Lung (tissue), 12 donors: ENCODE results near the gene ABCF3. TPM values are rescaled to one million over a fixed set of nuclear protein-coding genes. Genes with fewer than 3 reads are reported as not detected.

Experiments
- ATAC-seq: fragments of 200-7000 bp; cut with Tn5 transposase; one replicate; pipeline ENCODE4 v1.9.1; 2020; ENCODE audit warnings: moderate number of reproducible peaks; ENCODE audit not compliant: insufficient read depth, low FRiP score
- DNase-seq, 3 donors: peaks; one replicate each; pipeline ENCODE4 v3.0.0-alpha.2; 2013 to 2017
- H3K27ac ChIP-seq, 2 donors: one replicate each; pipeline ENCODE4 v1.5.1; 2013; ENCODE audit warnings: mild to moderate bottlenecking in 2 of 2, moderate library complexity in 2 of 2, control low read depth in 1 of 2, inconsistent platforms in 1 of 2, low read depth in 1 of 2, low read length in 1 of 2
- H3K27me3 ChIP-seq, 3 donors: one replicate each; pipeline ENCODE4 v1.5.1; 2013; ENCODE audit warnings: low read length in 2 of 3; ENCODE audit not compliant: control insufficient read depth in 3 of 3, insufficient read depth in 3 of 3
- H3K36me3 ChIP-seq, 4 donors: one replicate each; pipeline ENCODE4 v1.5.1; 2013; ENCODE audit warnings: low read length in 4 of 4, mild to moderate bottlenecking in 1 of 4, moderate library complexity in 1 of 4; ENCODE audit not compliant: control insufficient read depth in 4 of 4, insufficient read depth in 4 of 4
- H3K4me1 ChIP-seq, 5 donors: one replicate each; pipeline ENCODE4 v1.5.1; 2013; ENCODE audit warnings: low read length in 5 of 5, mild to moderate bottlenecking in 2 of 5, moderate library complexity in 1 of 5; ENCODE audit not compliant: control insufficient read depth in 5 of 5, insufficient read depth in 5 of 5
- H3K4me3 ChIP-seq: one replicate; pipeline ENCODE4 v1.5.1; 2013; ENCODE audit warnings: mild to moderate bottlenecking, control low read depth, moderate library complexity
- H3K9ac ChIP-seq, 2 donors: one replicate each; pipeline ENCODE4 v1.5.1; 2013; ENCODE audit warnings: low read length in 2 of 2, control low read depth in 1 of 2; ENCODE audit not compliant: insufficient read depth in 1 of 2
- H3K9me3 ChIP-seq, 4 donors: one replicate each; pipeline ENCODE4 v1.5.1; 2013; ENCODE audit warnings: low read length in 3 of 4, mild to moderate bottlenecking in 1 of 4, moderate library complexity in 1 of 4; ENCODE audit not compliant: control insufficient read depth in 4 of 4, insufficient read depth in 3 of 4
- CTCF ChIP-seq: IDR thresholded peaks from 2 replicates; pipeline ENCODE4 v1.5.1; 2012; ENCODE audit warnings: mild to moderate bottlenecking; ENCODE audit errors: control extremely low read depth, extremely low read depth
- WGBS, 2 donors: extraction: QIAGEN DNeasy Blood & Tissue Kit; methylation state at CpG; one replicate each; pipeline ENCODE4 v1.1.7; 2013; 5-methylcytosine and 5-hydroxymethylcytosine counted together
- polyA plus RNA-seq, 2 donors: library from polyadenylated mRNA; stranded (reverse); fragments of 200-250 nt; gene quantifications; one replicate each; pipeline ENCODE4 v1.2.1, GENCODE V29; 2013
- total RNA-seq, 2 donors: library from RNA; depleted of rRNA in 1 of 2; stranded (reverse); fragments of >200 nt in 1 of 2; gene quantifications; one replicate each; pipeline ENCODE4 v1.2.1, GENCODE V29; 2014 to 2021
- donor health status: control.
- donor health status: control.
- donor health status: Bipolar disorder and iron deficiency.
- donor health status: healthy.
- donor health status: DM: yes; HTN: yes; CAD: no.

Gene ABCF3
- total and polyA plus RNA-seq, 4 donors, result 44.7 to 81.8 (median 49.5) TPM

GRCh38 chr3:184173374-184173722 is 12.7 kb upstream of the ABCF3 start:
- no peaks in the 10 kb centered on the region for H3K9me3 ChIP-seq
- DNase-seq (no peak), ATAC-seq (no peak)
- no peak overlapping the region for H3K4me3 ChIP-seq
- H3K27me3 ChIP-seq, result no peaks in the 10 kb centered on the region
- H3K36me3 ChIP-seq, result peaks cover 18 to 44% (median 37%) of the 10 kb centered on the region in 4 donors
- 94 to 95% methylated on average over 2 of the region's 2 CpGs for WGBS, 2 donors
- H3K4me1 ChIP-seq, result peaks cover 0 to 30% (median 14%) of the 10 kb centered on the region in 5 donors
- no peak overlapping the region for H3K9ac ChIP-seq
- no peak overlapping the region for H3K27ac ChIP-seq
- TF ChIP-seq CTCF, result no peak

GRCh38 chr3:184174284-184174645 is 11.7 kb upstream of the ABCF3 start:
- ATAC-seq (no peak), DNase-seq (no peak)
- H3K27me3 ChIP-seq, result no peaks in the 10 kb centered on the region
- no peak overlapping the region for H3K9ac ChIP-seq
- H3K36me3 ChIP-seq, result peaks cover 18 to 46% (median 41%) of the 10 kb centered on the region in 4 donors
- H3K4me1 ChIP-seq, result peaks cover 0 to 30% (median 14%) of the 10 kb centered on the region in 5 donors
- H3K9me3 ChIP-seq, result no peaks in the 10 kb centered on the region
- TF ChIP-seq CTCF, result no peak
- H3K4me3 ChIP-seq, result no peak overlapping the region
- 20 to 22% methylated on average over 4 of the region's 4 CpGs for WGBS, 2 donors
- H3K27ac ChIP-seq, result peak overlapping the region in 1 of 2 donors; percentile 61

GRCh38 chr3:184174646-184175492 is 11.1 kb upstream of the ABCF3 start, which contains the start of gene AP2M1:
Gene AP2M1, plus strand, starts transcription at chr3:184174855. Its CDS starts 2,139 bp downstream, at chr3:184176994.
- Histone ChIP-seq H3K27me3 (no peaks in the 10 kb centered on the region), H3K4me3 (peak within 1 kb of the TSS; percentile 98), H3K27ac (peak within 1 kb of the TSS; percentile 94 to 95), H3K9me3 (no peaks in the 10 kb centered on the region), H3K36me3 (peaks cover 16 to 48% (median 45%) of the 10 kb centered on the region in 4 donors), H3K4me1 (peaks cover 0 to 30% (median 14%) of the 10 kb centered on the region in 5 donors), H3K9ac (peak within 1 kb of the TSS; percentile 75 to 82)
- DNase-seq (peak; percentile 99 to 100 (median 99)), ATAC-seq (peak; percentile 93)
- TF ChIP-seq CTCF, result no peak
- 0 to 1% methylated on average over 59 to 73 of the region's 73 CpGs for WGBS, 2 donors
